Measurements from ENCODE around the gene WDPCP.
"Not testable (repeated sequence)": the region's sequence is repeated elsewhere in the genome, so short reads cannot be mapped to it uniquely, and the experiment has no call there.

Gene WDPCP

DNA sequence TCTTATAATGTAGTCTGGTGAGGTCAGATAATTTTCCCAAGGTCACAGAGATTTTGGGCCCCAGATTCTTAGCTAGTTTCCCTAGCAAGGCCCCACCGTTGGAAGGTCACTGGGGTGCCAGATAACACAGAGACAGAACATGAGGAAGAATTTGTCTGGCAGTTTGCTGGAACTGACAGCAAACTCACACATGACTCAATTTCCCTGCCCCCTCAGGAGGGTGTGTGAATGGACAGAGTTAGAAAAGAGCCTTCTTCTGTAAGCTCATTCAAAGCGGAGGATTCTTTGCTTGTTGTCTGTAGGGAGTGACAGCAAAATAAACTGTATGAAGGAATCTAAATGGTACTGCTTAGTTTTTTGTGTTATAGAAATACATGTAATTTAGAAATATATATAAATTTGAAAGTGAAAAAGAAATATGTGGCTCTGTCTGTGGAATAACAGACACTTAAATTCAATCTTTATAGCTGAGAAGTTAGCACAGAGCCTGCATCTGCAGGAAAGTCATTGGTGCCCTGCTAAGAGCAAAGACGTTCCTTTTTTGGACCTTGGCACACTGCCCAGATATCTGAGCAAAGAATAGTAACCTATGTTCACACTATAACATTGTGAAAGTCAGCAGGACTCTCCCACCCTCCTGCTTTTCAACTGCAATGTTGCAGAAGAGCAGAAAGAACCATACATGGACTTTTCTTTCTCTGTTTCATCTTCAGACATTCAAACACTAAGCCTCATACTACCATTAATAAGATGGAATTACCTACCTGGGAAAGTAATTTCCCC is 2.5 kb upstream of the WDPCP start:
- DNase-seq = no peak

DNA sequence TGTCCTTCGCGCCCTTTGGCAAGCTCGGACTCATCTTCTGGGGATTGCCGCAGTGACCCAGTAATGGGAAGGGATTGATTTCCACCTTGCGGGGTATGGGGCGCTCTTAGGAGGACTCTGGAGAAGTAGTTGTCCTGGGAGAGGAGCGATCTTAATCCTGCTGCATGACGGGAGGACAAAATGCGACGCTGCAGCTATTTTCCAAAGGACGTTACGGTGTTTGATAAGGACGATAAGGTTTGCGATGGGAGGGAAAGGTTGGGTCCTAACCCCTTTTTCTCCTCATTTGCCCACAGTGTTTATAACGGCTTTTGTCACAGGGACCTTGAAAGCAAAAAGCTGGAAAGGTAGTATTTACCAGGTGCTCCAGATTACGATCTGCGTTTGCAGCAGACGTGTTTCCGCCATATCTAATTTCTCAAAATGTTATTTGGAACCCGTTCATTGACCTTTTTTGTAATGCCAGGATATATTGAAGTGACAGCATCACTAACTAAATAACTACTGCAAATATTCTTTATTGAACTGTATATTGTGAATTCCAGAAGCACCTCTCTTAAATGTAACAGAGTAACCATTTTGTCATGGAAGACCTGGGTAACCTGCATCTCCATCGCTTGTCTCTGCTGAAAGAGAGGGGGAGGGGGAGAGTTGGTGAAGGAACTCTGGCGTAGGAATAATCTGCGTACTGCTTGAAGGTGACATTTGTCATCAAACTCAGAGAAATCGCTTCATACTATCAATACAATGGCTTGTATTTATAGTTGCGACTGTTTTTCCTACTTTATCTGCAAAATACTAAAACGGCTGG is 1.1 kb upstream of the WDPCP start:
- no peak for DNase-seq

DNA sequence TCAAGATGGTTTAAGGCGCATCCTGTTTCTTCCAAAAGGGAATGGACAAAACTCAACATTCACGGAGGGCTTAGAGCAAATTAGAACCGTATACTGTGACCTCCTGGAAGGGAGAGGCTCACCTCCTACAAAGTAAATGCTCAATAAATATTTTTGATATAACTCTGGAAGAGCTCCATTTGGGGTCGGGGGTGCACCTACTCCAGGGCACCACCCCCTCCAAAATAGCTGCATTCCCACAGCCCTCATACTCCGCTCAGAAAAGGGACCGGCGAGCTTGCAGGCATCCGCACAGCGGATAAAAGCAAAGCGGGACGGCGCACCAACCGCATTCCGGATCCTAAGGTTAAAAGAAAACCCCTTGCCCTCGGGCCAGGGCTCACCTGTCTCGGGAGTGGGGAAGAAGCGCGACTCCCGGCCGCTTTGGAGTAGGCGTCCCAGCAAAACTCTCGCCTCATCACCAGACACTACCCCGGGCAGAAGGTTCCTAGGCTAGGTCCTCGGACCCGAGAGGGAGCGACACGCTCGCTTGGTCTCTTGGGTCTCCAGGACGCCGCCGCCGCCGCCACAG is 378 bp downstream of the WDPCP start:
- DNase-seq = no peak

DNA sequence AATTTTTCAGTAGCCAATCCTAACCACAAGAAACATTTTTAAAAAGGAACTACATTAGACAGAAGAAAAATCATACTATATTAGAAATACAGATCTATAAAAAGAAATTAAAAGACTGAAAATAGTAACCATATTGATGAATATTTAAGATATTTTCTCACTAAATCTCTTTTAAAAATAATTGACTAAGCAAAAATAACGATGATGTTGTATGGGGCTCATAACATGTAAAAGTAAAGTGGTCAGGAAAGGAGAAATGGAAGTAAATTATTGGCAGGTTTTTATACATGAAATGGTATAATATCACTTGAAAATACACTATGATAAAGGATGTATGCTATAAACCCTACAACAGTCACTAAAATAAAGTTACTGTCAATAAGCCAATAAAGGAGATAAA is 5.4 kb downstream of the WDPCP start:
- DNase-seq = no peak

DNA sequence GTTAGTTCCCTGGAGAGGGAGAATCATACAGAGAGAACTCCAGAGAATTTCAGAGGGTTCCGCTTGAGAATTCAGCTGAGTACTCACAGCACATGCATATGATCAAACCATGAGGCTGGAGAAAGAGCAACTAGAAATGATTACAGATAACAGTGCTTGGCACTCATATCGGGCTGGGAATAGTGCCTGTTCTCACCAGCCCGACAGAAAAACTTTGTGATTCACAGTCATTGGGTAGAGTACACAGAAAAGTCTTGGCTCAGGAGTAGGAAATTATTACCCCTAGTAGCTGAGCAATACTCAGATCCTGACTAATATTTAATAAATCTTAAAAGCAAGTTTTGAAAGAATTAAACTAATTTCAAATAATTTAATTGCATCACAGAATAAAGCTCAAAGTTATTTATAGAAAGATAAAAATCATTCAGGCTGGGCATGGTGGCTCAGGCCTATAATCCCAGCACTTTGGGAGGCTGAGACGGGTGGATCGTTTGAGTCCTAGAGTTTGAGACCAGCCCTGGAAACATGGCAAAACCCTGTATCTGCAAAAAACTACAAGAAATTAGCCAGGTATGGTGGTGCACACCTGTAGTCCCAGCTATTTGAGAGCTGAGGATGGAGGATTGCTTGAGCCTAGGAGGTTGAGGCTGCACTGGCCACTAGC is 6.8 kb downstream of the WDPCP start:
- DNase-seq = no peak

DNA sequence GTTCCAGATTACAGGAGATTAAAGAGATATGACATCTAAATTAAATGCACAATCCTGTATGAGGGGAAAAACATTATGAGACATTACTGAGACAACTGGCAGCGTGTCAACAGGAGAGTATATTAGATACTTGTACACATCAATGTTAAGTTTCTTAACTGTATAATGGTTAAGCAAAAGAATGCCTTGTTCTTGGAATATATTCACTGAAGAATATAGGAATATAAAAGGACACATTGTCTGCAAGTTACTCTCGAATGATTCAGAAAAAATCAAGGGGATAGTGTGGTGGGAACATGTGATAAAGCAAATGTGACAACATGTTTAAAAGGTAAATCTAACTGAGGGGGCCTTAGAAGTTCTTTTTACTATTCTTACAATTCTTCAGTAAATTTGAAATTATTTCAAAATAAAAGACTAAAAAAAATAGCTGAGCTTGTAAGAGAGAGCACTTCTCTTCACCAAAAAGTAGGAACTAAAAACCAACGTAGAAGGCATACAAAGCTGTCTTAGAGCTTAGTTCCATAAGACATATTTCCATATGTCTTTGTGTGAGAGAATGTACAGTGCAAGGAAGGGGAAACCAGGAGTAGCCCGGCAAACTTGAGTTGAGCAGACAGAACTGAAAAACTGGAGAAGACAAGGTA is 7.5 kb downstream of the WDPCP start:
- DNase-seq = no peak

DNA sequence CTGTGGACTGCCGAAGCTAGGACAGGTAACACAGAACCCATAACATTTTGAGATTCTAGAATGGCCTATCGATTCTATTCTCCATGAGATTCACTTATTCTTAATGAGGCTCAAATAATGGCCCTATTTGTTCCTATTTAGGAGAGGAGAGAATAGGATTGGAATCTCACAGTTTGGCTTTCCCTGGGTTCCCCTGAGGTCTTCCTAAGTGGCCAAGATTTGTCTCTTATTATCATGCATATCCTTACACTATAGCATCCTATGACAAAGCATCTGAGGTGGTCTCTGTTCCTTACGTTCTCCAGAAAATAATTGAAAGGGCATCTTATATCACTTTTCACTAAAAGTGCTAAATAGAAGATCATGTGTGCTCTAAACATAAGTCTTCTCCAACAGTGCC is 9.5 kb downstream of the WDPCP start:
- no peak for DNase-seq

DNA sequence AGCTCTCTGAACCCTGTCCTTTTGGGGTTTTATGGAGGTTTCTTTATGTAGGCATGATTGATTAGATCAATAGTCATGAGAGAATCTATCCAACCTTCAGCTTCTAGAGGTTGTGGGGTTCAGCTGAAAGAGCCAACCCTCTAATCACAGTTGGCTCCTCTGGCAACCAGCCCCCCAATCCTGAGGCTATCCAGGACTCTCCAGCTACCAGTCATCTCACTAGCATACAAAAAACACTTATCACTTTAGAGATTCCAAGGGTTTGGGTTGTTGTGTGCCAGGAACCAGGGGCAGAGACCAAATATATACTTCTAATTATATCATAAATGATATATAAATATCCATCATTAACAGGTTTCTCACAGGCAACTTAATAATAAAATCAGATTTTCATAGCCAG is 11.7 kb downstream of the WDPCP start:
- DNase-seq = no peak

DNA sequence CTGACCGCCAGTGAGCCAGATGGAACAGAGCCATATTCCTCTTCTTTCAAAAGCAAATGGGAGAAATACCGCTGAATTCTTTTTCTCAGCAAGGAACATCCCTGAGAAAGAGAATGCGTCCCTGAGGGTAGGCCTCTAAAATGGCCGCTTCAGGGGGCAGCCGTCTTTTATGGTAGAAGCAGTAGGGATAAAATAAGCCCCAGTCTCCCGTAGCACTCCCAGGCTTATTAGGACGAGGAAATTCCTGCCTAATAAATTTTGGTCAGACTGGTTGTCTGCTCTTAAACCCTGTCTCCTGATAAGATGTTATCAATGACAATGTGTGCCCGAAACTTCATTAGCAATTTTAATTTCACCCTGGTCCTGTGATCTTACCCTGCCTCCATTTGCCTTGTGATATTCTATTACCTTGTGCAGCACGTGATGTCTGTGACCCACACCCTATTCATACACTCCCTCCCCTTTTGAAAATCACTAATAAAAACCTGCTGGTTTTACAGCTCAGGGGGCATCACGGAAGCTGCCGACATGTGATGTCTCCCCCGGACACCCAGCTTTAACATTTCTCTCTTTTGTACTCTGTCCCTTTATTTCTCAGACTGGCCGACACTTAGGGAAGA is 14.4 kb downstream of the WDPCP start:
- DNase-seq = not testable (repeated sequence)

DNA sequence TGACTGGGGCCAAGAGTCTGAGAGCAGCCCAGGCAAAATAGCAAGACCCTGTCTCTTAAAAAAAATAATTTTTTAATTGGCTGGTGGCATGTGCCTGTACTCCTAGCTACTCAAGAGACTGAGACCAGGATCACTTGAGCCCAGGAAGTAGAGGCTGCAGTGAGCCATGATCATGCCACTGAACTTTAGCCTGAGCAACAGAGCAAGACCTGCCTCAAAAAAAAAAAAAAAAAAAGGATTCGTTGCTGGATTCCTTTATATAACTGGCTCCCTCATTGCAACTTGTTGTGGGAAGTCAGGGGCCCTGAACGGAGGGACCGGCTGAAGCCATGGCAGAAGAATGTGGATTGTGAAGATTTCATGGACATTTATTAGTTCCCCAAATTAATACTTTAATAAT is 15.3 kb downstream of the WDPCP start:
- not testable (repeated sequence) for DNase-seq

DNA sequence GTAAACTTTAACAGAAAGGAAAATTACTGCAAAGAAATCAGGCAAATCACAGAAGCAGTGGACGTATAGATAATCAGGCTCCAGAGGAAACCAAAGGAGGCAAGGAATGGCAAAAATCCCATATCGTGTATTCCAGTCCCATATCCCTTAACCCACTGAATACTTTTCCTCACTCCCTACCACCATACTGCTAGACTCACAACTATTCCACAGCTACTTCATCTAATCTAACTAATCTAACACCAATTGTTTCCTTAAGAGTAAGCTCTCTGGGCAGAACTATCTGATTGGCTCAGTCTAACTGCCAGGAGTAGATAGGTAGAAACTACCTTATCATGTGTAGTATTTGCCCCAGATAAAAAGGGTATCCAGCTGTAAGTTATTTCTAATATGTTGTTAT is 16.3 kb downstream of the WDPCP start:
- no peak for DNase-seq

DNA sequence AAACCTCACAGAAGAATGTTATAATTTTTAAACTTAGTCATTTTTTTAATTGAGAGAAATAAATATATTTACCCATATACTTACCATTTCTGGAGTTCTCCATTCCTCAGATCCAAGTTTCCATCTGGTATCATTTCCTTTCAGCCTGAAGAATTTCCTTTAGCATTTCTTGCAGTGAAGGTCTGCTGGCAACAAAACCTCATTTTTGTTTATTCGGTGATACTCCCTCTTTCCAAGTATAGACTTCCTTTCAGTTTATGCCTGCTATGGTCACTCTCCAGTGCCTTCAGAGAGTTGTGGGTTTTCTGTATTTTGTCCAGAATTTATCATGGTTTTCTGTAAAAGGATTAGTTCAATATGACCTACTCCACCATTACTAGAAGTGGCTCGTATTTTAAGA is 17.0 kb downstream of the WDPCP start:
- DNase-seq = no peak

DNA sequence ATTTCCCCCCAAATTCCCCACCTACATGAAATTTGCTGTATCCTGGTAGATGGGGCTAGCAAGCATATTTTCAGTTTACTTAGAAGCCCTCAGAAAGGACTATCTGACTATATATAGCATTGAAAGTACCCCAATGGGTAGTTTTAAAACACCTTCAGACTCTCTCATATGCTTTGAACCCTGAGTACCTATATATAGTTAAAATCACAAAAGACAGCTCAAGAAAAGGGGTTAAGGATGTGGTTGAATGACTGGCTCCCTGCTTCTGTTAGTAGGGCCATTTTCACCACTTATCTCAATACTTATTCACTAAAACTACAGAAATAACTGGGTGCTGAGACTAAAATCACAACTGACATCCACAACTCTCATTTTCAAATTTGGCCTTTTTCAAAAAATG is 18.5 kb downstream of the WDPCP start:
- no peak for DNase-seq

DNA sequence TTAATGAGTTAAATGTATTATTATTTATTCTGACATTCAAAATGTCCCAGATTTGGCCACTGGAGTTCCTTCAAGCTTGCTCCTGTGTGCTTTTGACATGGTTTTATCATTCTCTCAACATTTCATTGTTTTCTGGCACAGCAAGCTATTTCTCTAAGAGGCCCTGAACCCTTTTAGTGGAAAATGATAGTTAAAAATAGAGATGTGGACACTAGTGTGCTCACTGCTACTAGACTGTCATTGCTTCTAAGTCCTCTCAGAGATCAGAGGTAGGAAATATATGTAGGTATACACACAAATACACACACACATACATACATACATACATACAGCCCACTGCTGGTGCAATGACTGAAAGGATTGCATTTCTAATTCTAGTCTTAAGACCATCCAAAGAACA is 25.5 kb downstream of the WDPCP start:
- no peak for DNase-seq

DNA sequence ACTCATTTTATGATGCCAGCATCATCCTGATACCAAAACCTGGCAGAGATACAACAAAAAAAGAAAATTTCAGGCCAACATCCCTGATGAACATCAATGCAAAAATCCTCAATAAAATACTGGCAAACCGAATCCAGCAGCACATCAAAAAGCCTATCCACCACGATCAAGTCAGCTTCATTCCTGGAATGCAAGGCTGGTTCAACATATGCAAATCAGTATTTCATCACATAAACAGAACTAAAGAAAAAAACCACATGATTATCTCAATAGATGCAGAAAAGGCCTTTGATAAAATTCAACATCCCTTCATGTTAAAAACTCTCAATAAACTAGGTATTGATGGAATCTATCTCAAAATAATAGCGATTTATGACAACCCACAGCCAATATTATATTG is 29.4 kb downstream of the WDPCP start:
- DNase-seq = not testable (repeated sequence)

DNA sequence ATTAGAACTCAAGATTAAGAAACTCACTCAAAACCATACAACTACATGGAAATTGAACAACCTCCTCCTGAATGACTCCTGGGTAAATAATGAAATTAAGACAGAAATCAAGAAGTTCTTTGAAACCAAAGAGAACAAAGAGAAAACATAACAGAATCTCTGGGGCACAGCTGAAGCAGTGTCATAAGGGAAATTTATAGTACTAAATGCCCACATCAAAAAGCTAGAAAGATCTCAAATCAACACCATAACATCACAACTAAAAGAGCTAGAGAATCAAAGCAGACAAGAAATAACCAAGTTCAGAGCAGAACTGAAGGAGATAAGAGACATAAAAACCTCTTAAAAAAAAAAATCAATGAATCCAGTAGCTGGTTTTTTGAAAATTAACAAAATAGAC is 30.5 kb downstream of the WDPCP start:
- not testable (repeated sequence) for DNase-seq

DNA sequence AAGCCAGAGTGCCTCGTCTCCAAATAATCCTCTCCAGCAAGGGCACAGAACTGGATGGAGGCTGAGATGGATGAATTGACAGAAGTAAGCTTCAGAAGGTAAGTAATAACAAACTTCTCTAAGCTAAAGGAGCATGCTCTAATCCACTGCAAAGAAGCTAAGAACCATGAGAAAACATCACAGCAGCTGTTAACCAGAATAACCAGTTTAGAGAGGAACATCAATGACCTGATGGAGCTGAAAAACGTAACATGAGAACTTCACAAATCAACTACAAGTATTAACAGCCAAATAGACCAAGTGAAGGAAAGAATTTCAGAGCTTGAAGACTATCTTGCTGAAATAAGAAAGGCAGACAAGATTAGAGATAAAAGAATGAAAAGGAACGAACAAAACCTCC is 32.3 kb downstream of the WDPCP start:
- no peak for DNase-seq

DNA sequence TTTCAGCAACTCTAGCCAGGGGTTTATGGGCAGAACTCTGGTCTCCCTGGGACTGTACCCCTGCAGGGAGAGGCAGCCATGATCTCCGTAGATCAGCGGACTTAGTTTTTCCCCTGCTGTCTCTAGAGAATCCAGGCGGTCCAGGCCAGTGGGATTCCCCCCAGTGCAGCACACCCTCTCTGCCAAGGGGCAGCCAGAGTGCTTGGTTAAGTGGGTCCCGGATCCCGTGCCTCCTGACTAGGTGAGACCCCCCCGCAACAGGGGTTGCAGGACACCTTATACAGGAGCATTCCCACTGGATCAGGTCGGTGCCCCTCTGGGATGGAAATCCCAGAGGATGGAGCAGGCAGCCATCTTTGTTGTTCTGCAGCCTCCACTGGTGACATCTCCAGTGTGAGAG is 33.0 kb downstream of the WDPCP start:
- no peak for DNase-seq

DNA sequence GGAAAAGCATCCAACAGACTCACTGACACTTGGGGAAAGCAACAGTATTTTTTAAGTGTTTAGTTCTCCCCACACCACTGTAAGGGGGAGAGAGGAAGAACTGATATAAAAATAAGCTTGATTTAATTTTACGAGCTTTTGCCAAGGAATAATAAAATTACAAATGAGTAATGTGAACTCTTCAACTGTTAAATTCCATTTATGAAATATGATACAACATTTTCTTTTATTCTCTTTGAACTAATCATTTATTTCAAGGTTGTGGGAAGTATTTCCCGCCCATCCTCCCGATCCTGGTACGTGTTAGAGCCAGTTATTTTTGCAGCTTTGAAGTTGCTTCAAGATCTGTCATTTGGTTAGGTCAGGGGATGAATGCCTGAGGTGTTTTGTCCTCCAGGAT is 35.2 kb downstream of the WDPCP start:
- no peak for DNase-seq

DNA sequence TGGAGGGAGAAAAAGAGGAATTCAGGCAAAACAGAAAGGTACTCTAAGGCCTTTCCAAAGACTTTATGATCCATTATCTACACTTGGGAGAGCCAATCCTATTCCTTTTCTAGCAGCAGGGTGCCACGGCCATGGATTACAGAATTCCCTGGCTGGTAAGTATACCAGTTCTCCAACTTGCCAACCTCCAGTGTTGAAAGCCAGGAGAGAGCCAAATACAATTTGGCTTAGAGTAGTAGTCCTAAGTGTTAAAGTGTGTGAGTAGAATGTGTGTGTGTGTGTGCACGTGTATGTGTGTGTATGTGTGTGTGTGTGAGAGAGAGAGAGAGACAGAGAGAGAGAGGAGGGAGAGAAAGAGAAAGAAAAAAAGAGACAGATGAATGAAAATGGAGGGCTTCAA is 43.3 kb downstream of the WDPCP start:
- no peak for DNase-seq

DNA sequence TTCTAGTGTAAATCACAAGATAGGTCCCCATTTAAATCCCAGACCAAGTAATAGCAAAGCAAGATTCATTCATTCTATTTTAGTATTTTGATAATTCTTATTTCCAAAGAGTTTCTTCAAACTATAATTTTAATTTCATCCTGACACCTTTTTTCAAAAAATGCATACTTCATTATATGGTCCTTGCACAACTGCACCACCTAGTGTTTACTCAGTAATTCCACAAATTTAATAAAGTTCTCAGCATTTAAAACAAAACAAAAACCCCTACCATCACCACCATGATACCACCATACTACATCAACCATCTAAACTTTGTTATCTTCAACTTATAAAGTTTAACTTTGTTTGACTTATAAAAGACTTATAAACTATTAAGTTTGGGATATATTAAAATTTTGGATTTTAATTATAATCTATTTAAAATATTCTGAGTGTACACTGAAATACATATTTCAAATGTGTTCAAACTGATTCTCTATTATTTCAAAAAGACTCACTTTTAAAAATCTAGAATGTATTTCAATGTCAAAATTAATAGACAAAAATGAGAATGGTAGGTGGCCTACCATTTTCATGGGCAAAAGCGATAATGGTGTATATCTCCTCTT is 44.2 kb downstream of the WDPCP start:
- DNase-seq = no peak
